K562 (cell line): ENCODE results near the gene SLAMF8. TPM values are rescaled to one million over a fixed set of nuclear protein-coding genes. Genes with fewer than 3 reads are reported as not detected.

Source experiments
- ATAC-seq: fragments of 200-7000 bp; cut with Tn5 transposase; 3 replicates; pipeline ENCODE4 v1.9.1; 2020; ENCODE audit warnings: moderate library complexity
- BruUV-seq: library from RNA; stranded (reverse); fragments of 400-500 nt; replicated peaks from 2 replicates; lab custom pipeline; 2021; lab: Mats Ljungman, UMichigan
- CTCF ChIA-PET: fragments of 300-600 bp; formaldehyde crosslinking; extraction: SDS; loops from one replicate; lab custom pipeline; 2021; ENCODE audit warnings: low intra/inter-chr PET ratio; lab: Yijun Ruan, JAX
- POLR2A ChIA-PET: fragments of 300-600, 350-650 bp; sonication (Branson Sonifier 250); formaldehyde crosslinking; extraction: SDS; loops from one replicate; lab custom pipeline; 2021; ENCODE audit warnings: antibody characterized with exemption, inconsistent platforms; lab: Yijun Ruan, JAX
- DNase-seq, 4 experiments: peaks; one replicate each; pipeline versions ENCODE4 v3.0.0 to v3.0.0-alpha.2; 2011 to 2018; ENCODE audit warnings: low spot score in 3 of 4, mixed read lengths in 3 of 4; ENCODE audit errors: extremely low read depth in 1 of 4
- FAIRE-seq: peaks from 2 replicates; lab custom pipeline; 2011; peaks lifted over from hg19 to GRCh38; lab: Jason Lieb, UNC
- H2AFZ ChIP-seq: 2 replicates; pipeline ENCODE4 v1.6.0; 2011; ENCODE audit warnings: low read depth, low read length, control low read depth, inconsistent platforms
- H3K27ac ChIP-seq: fragments of 200-600 bp; 3 replicates; pipeline ENCODE4 v1.8.0; 2011; ENCODE audit warnings: low read depth, mild to moderate bottlenecking, control low read depth, inconsistent platforms, low read length, moderate library complexity, mixed read lengths; ENCODE audit errors: extremely low read depth
- H3K27me3 ChIP-seq, 2 experiments: fragments of 300-600 bp in 1 of 2; 2 replicates in 1 of 2; 3 replicates in 1 of 2; pipeline versions ENCODE4 v1.6.0 to v1.8.0; 2011; ENCODE audit warnings: inconsistent platforms in 2 of 2, low read length in 2 of 2, mild to moderate bottlenecking in 1 of 2, mixed read lengths in 1 of 2, moderate library complexity in 1 of 2; ENCODE audit not compliant: control insufficient read depth in 2 of 2, insufficient read depth in 2 of 2
- H3K36me3 ChIP-seq: fragments of 300-600 bp; 3 replicates; pipeline ENCODE4 v1.8.0; 2011; ENCODE audit warnings: mild to moderate bottlenecking, low read length, inconsistent platforms; ENCODE audit not compliant: control insufficient read depth, insufficient read depth
- H3K4me1 ChIP-seq, 2 experiments: fragments of 200-600 bp in 1 of 2; replicated peaks in 1 of 2; 2 replicates in 1 of 2; 3 replicates in 1 of 2; pipeline versions ENCODE4 v1.5.1 to v1.8.0; 2011; ENCODE audit warnings: inconsistent platforms in 2 of 2, low read length in 2 of 2, mild to moderate bottlenecking in 1 of 2, mixed read lengths in 1 of 2, moderate library complexity in 1 of 2; ENCODE audit not compliant: control insufficient read depth in 2 of 2, insufficient read depth in 2 of 2
- H3K4me2 ChIP-seq: 2 replicates; pipeline ENCODE4 v1.6.1; 2011; ENCODE audit warnings: low read length, control low read depth, inconsistent platforms, mixed read lengths; ENCODE audit not compliant: insufficient read depth
- H3K4me3 ChIP-seq: fragments of 200-600 bp; sonication (generic), shearing (Covaris generic); 2 replicates; pipeline ENCODE4 v1.5.1; 2016; ENCODE audit warnings: control low read depth, inconsistent platforms
- H3K79me2 ChIP-seq: fragments of 200-600 bp; 3 replicates; pipeline ENCODE4 v1.8.0; 2011; ENCODE audit warnings: low read length, inconsistent platforms; ENCODE audit not compliant: control insufficient read depth, insufficient read depth
- H3K9ac ChIP-seq, 2 experiments: 2 replicates each; pipeline versions ENCODE4 v1.6.0 to v1.6.1; 2011; ENCODE audit warnings: low read depth in 2 of 2, low read length in 2 of 2, control low read depth in 1 of 2, inconsistent platforms in 1 of 2, mild to moderate bottlenecking in 1 of 2, mixed read lengths in 1 of 2; ENCODE audit not compliant: insufficient read depth in 1 of 2
- H3K9me1 ChIP-seq: one replicate; pipeline ENCODE4 v1.6.0; 2011; ENCODE audit warnings: inconsistent platforms, mild to moderate bottlenecking, low read length, moderate library complexity; ENCODE audit not compliant: control insufficient read depth, insufficient read depth
- H3K9me3 ChIP-seq: replicated peaks from 2 replicates; pipeline ENCODE4 v1.5.1; 2011; ENCODE audit warnings: low read depth, low read length, inconsistent platforms; ENCODE audit not compliant: control insufficient read depth, insufficient read depth
- H4K20me1 ChIP-seq: replicated peaks from 2 replicates; pipeline ENCODE4 v1.6.1; 2011; ENCODE audit warnings: low read length, inconsistent platforms, mixed read lengths; ENCODE audit not compliant: control insufficient read depth, insufficient read depth
- FOS ChIP-seq: IDR thresholded peaks from 3 replicates; pipeline ENCODE4 v1.6.1; 2011; ENCODE audit not compliant: insufficient read length; ENCODE audit errors: extremely low read depth
- GABPB2 ChIP-seq: fragments of 250-450 bp; sonication (Bioruptor Pico); conservative IDR thresholded peaks from 2 replicates; pipeline ENCODE4 v1.5.1; 2021; ENCODE audit warnings: mild to moderate bottlenecking
- NUFIP1 ChIP-seq: fragments of 450-650 bp; IDR thresholded peaks from 2 replicates; pipeline ENCODE4 v1.6.1; 2018; ENCODE audit not compliant: partially characterized antibody
- PHF20 ChIP-seq: fragments of 450-650 bp; IDR thresholded peaks from 2 replicates; pipeline ENCODE4 v1.6.1; 2018; ENCODE audit not compliant: partially characterized antibody
- PHF21A ChIP-seq: fragments of 450-650 bp; IDR thresholded peaks from 2 replicates; pipeline ENCODE4 v1.6.1; 2017; ENCODE audit warnings: low read depth, borderline replicate concordance
- RBFOX2 ChIP-seq: fragments of 200-400 bp; formaldehyde crosslinking; IDR thresholded peaks from 2 replicates; pipeline ENCODE4 v1.6.1; 2017; ENCODE audit warnings: low read depth, mild to moderate bottlenecking, low read length, moderate library complexity
- SNIP1 ChIP-seq: fragments of 450-650 bp; IDR thresholded peaks from 2 replicates; pipeline ENCODE4 v1.7.1; 2017; ENCODE audit warnings: low read depth, mild to moderate bottlenecking
- SRSF9 ChIP-seq: fragments of 200-400 bp; formaldehyde crosslinking; IDR thresholded peaks from 2 replicates; pipeline ENCODE4 v1.6.1; 2017; ENCODE audit warnings: low read depth, low read length, borderline replicate concordance
- TFAP4 ChIP-seq: sonication (generic); formaldehyde crosslinking; IDR thresholded peaks from 2 replicates; pipeline ENCODE4 v1.8.0; 2022; ENCODE audit warnings: missing genetic modification reagents, mild to moderate bottlenecking, moderate library complexity, borderline replicate concordance
- THAP7 ChIP-seq: fragments of 250-450 bp; sonication (Bioruptor Pico); IDR thresholded peaks from 2 replicates; pipeline ENCODE4 v1.5.0; 2021
- ZNF57 ChIP-seq: fragments of 450-650 bp; formaldehyde crosslinking; IDR thresholded peaks from 2 replicates; pipeline ENCODE4 v1.4.0; 2020; ENCODE audit warnings: mild to moderate bottlenecking, moderate library complexity
- ZNF655 ChIP-seq: fragments of 250-450 bp; sonication (Bioruptor Pico); IDR thresholded peaks from 2 replicates; pipeline ENCODE4 v1.5.0; 2021
- WGBS: fragments of 100-300 bp; shearing (Covaris generic); methylation state at CpG from one replicate; pipeline ENCODE4 v1.1.6; 2016; ENCODE audit warnings: low coverage, mixed read lengths; ENCODE audit not compliant: insufficient coverage; ENCODE audit errors: missing lambda C conversion rate; 5-methylcytosine and 5-hydroxymethylcytosine counted together
- in situ Hi-C: fragments of 300-500 bp; cut with MboI; formaldehyde crosslinking; loops from 4 replicates; pipeline ENCODE4 v1.15.0; 2018; ENCODE audit warnings: inconsistent platforms, mixed read lengths
- intact Hi-C: fragments of 100-400 bp; cut with micrococcal nuclease; formaldehyde crosslinking; loops from 2 replicates; pipeline ENCODE4 v1.14.2; 2022
- polyA plus RNA-seq, 8 experiments: library from polyadenylated mRNA; depleted of rRNA in 4 of 8; stranded (reverse) in 5 of 8; unstranded in 3 of 8; fragments of >200 nt; fragmentation: Nextera tagmentation in 2 of 8; fragmentation: Illumina TruSeq in 1 of 8; extraction: Ambion mirVana in 2 of 8; extraction: Trizol in 1 of 8; gene quantifications; 2 replicates each; pipeline versions ENCODE4 v1.2.1 to v1.2.3, GENCODE V29; 2011 to 2014; ENCODE audit warnings: inconsistent platforms in 1 of 8, missing spikeins in 1 of 8
- total RNA-seq, 7 experiments: library from RNA; depleted of rRNA in 6 of 7; stranded (reverse); fragments of >200 nt in 6 of 7; fragmentation: Illumina TruSeq in 2 of 7; extraction: Trizol in 2 of 7; gene quantifications; 2 replicates each; pipeline versions ENCODE4 v1.2.1 to v1.2.3, GENCODE V29; 2011 to 2021; ENCODE audit warnings: low replicate concordance in 1 of 7
- TF ChIP-seq, protein P1 (sequence below): fragments of 250-450 bp; sonication (Bioruptor Pico); IDR thresholded peaks from 2 replicates; pipeline ENCODE4 v1.4.0; 2020

Gene SLAMF8
- total and polyA plus RNA-seq, 9 of the 15 experiments (the other 6 are each of a cell fraction or from before 2014, with no cell fraction given) = not detected

- Histone ChIP-seq H3K27ac (no peak overlapping the region), H2AFZ (no peak overlapping the region), H3K4me3 (no peak overlapping the region), H3K4me1 (peaks cover 12 to 22% of the 10 kb centered on the region in 2 experiments), H3K79me2 (no peaks in the 10 kb centered on the region), H3K36me3 (no peaks in the 10 kb centered on the region), H3K9me1 (peaks cover 3% of the 10 kb centered on the region), H3K27me3 (peaks cover 0 to 21% of the 10 kb centered on the region in 2 experiments; a peak in 2 of 5 replicates), H3K9ac (no peak overlapping the region), H3K9me3 (no peaks in the 10 kb centered on the region; the same call in 1 of the 2 replicates), H3K4me2 (no peak overlapping the region), H4K20me1 (no peaks in the 10 kb centered on the region; the same call in 1 of the 2 replicates)
- in situ Hi-C loops (no loop called here), intact Hi-C loops (no loop called here)
- FAIRE-seq (no peak), DNase-seq (no peak), ATAC-seq (no peak)
- ChIA-PET POLR2A (interaction anchor here (1.7 kb wide), 1 partner anchor 44 kb away, joined by 6 read pairs; no protein-coding TSS in a partner anchor), CTCF (no interaction called here)
- no TSS peak for BruUV-seq
- WGBS = 25% methylated on average over 4 of the region's 4 CpGs
- TF ChIP-seq TFAP4 (CRISPR knock-in tag) (no peak), PHF21A (no peak), RBFOX2 (no peak), ZNF655 (CRISPR knock-in tag) (no peak), FOS (no peak), GABPB2 (no peak), NUFIP1 (no peak), THAP7 (CRISPR knock-in tag) (no peak), ZNF57 (CRISPR knock-in tag) (no peak), SRSF9 (no peak), SNIP1 (no peak), PHF20 (no peak)
- TF ChIP-seq, protein P1, sequence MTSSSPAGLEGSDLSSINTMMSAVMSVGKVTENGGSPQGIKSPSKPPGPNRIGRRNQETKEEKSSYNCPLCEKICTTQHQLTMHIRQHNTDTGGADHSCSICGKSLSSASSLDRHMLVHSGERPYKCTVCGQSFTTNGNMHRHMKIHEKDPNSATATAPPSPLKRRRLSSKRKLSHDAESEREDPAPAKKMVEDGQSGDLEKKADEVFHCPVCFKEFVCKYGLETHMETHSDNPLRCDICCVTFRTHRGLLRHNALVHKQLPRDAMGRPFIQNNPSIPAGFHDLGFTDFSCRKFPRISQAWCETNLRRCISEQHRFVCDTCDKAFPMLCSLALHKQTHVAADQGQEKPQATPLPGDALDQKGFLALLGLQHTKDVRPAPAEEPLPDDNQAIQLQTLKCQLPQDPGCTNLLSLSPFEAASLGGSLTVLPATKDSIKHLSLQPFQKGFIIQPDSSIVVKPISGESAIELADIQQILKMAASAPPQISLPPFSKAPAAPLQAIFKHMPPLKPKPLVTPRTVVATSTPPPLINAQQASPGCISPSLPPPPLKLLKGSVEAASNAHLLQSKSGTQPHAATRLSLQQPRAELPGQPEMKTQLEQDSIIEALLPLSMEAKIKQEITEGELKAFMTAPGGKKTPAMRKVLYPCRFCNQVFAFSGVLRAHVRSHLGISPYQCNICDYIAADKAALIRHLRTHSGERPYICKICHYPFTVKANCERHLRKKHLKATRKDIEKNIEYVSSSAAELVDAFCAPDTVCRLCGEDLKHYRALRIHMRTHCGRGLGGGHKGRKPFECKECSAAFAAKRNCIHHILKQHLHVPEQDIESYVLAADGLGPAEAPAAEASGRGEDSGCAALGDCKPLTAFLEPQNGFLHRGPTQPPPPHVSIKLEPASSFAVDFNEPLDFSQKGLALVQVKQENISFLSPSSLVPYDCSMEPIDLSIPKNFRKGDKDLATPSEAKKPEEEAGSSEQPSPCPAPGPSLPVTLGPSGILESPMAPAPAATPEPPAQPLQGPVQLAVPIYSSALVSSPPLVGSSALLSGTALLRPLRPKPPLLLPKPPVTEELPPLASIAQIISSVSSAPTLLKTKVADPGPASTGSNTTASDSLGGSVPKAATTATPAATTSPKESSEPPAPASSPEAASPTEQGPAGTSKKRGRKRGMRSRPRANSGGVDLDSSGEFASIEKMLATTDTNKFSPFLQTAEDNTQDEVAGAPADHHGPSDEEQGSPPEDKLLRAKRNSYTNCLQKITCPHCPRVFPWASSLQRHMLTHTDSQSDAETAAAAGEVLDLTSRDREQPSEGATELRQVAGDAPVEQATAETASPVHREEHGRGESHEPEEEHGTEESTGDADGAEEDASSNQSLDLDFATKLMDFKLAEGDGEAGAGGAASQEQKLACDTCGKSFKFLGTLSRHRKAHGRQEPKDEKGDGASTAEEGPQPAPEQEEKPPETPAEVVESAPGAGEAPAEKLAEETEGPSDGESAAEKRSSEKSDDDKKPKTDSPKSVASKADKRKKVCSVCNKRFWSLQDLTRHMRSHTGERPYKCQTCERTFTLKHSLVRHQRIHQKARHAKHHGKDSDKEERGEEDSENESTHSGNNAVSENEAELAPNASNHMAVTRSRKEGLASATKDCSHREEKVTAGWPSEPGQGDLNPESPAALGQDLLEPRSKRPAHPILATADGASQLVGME (CRISPR knock-in tag) = no peak
Measured at GRCh38 chr1:159873530-159874143, 47.0 kb downstream of the SLAMF8 start.
